A549 (cell line): ENCODE data around the gene UBTFL1.

ENCODE experiments used
- CEBPB ChIP-seq, 2 experiments: fragments of >200 bp in 1 of 2; sonication (Bioruptor Twin) in 1 of 2; formaldehyde crosslinking in 1 of 2; IDR thresholded peaks; 2 replicates each; pipeline ENCODE4 v1.6.1; 2012 to 2016
- EHF ChIP-seq: fragments of 250-450 bp; sonication (Bioruptor Pico); IDR thresholded peaks from 2 replicates; pipeline ENCODE4 v1.5.0; 2020; ENCODE audit warnings: mild to moderate bottlenecking
- EP300 ChIP-seq, 2 experiments: fragments of >200 bp; sonication (Bioruptor Twin); formaldehyde crosslinking; IDR thresholded peaks; 2 replicates in 1 of 2; 3 replicates in 1 of 2; pipeline ENCODE4 v1.6.1; 2016 to 2017
- ESRRA ChIP-seq: fragments of 150-350 bp; IDR thresholded peaks from 2 replicates; pipeline ENCODE4 v1.6.1; 2014; ENCODE audit warnings: mild to moderate bottlenecking, low read length, borderline replicate concordance
- JUN ChIP-seq, 2 experiments: fragments of >200 bp; sonication (Bioruptor Twin); formaldehyde crosslinking; IDR thresholded peaks; 2 replicates in 1 of 2; 3 replicates in 1 of 2; pipeline ENCODE4 v1.6.1; 2016 to 2017
- KDM1A ChIP-seq: fragments of 200-600 bp; sonication (generic); IDR thresholded peaks from 2 replicates; pipeline ENCODE4 v1.6.1; 2016; ENCODE audit warnings: low read depth, mild to moderate bottlenecking
- PBX3 ChIP-seq: IDR thresholded peaks from 2 replicates; pipeline ENCODE4 v1.6.1; 2012
- POLR2A ChIP-seq: IDR thresholded peaks from 2 replicates; pipeline ENCODE4 v1.6.1; 2012; ENCODE audit warnings: mild to moderate bottlenecking, low read length
- RFX5 ChIP-seq: fragments of 450-650 bp; IDR thresholded peaks from 2 replicates; pipeline ENCODE4 v1.7.1; 2014; ENCODE audit warnings: antibody characterized with exemption, mild to moderate bottlenecking, moderate library complexity
- SMC3 ChIP-seq: fragments of >200 bp; sonication (Bioruptor Twin); formaldehyde crosslinking; IDR thresholded peaks from 3 replicates; pipeline ENCODE4 v1.6.1; 2018; ENCODE audit warnings: inconsistent platforms
- ZSCAN20 ChIP-seq: fragments of 250-450 bp; sonication (Bioruptor Pico); IDR thresholded peaks from 2 replicates; pipeline ENCODE4 v1.8.0; 2022; ENCODE audit warnings: mild to moderate bottlenecking, moderate library complexity
- TF ChIP-seq, protein P1 (sequence below): fragments of >200 bp; sonication (Bioruptor Twin); formaldehyde crosslinking; IDR thresholded peaks from 3 replicates; pipeline ENCODE4 v1.5.1; 2016
- TF ChIP-seq, protein P2 (sequence below): fragments of 150-350 bp; IDR thresholded peaks from 2 replicates; pipeline ENCODE4 v1.6.1; 2014; ENCODE audit warnings: low read depth, mild to moderate bottlenecking, low read length
- TF ChIP-seq, protein P3 (sequence below): fragments of 200-600 bp; sonication (generic); IDR thresholded peaks from 2 replicates; pipeline ENCODE4 v1.6.1; 2016; ENCODE audit warnings: antibody characterized with exemption, mild to moderate bottlenecking, moderate library complexity

DNA sequence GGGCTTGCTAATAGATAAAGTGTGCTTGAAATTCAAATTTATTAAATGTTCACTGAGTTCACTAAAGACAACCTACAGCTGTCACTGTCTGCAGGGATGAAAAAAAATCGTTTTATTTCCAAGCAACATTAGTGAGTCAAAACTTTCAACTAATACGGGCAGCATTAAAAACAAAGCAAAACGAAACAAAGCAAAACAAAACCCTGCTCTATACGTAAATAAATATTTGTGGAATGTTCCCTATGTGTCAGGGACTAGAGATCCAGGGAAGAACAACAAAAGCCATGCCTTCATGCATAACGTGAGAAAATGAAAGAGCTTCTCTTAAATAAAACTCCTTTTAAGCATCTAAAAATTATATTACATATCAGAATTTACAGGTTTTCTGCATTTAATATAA, 49.3 kb downstream of the UBTFL1 start:
- TF ChIP-seq POLR2A: no peak
- TF ChIP-seq, protein P1, sequence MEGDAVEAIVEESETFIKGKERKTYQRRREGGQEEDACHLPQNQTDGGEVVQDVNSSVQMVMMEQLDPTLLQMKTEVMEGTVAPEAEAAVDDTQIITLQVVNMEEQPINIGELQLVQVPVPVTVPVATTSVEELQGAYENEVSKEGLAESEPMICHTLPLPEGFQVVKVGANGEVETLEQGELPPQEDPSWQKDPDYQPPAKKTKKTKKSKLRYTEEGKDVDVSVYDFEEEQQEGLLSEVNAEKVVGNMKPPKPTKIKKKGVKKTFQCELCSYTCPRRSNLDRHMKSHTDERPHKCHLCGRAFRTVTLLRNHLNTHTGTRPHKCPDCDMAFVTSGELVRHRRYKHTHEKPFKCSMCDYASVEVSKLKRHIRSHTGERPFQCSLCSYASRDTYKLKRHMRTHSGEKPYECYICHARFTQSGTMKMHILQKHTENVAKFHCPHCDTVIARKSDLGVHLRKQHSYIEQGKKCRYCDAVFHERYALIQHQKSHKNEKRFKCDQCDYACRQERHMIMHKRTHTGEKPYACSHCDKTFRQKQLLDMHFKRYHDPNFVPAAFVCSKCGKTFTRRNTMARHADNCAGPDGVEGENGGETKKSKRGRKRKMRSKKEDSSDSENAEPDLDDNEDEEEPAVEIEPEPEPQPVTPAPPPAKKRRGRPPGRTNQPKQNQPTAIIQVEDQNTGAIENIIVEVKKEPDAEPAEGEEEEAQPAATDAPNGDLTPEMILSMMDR: no peak
- TF ChIP-seq KDM1A: no peak
- no peak for TF ChIP-seq EHF (CRISPR knock-in tag)
- TF ChIP-seq ZSCAN20 (CRISPR knock-in tag): no peak
- TF ChIP-seq JUN (IDR thresholded peaks at IDR 0.05): no peak
- TF ChIP-seq ESRRA: no peak
- TF ChIP-seq CEBPB (IDR thresholded peaks at IDR 0.05): no peak
- TF ChIP-seq RFX5: no peak
- TF ChIP-seq, protein P2, sequence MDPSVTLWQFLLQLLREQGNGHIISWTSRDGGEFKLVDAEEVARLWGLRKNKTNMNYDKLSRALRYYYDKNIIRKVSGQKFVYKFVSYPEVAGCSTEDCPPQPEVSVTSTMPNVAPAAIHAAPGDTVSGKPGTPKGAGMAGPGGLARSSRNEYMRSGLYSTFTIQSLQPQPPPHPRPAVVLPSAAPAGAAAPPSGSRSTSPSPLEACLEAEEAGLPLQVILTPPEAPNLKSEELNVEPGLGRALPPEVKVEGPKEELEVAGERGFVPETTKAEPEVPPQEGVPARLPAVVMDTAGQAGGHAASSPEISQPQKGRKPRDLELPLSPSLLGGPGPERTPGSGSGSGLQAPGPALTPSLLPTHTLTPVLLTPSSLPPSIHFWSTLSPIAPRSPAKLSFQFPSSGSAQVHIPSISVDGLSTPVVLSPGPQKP: no peak
- TF ChIP-seq PBX3: no peak
- no peak for TF ChIP-seq EP300 (IDR thresholded peaks at IDR 0.05)
- TF ChIP-seq SMC3: no peak
- TF ChIP-seq, protein P3, sequence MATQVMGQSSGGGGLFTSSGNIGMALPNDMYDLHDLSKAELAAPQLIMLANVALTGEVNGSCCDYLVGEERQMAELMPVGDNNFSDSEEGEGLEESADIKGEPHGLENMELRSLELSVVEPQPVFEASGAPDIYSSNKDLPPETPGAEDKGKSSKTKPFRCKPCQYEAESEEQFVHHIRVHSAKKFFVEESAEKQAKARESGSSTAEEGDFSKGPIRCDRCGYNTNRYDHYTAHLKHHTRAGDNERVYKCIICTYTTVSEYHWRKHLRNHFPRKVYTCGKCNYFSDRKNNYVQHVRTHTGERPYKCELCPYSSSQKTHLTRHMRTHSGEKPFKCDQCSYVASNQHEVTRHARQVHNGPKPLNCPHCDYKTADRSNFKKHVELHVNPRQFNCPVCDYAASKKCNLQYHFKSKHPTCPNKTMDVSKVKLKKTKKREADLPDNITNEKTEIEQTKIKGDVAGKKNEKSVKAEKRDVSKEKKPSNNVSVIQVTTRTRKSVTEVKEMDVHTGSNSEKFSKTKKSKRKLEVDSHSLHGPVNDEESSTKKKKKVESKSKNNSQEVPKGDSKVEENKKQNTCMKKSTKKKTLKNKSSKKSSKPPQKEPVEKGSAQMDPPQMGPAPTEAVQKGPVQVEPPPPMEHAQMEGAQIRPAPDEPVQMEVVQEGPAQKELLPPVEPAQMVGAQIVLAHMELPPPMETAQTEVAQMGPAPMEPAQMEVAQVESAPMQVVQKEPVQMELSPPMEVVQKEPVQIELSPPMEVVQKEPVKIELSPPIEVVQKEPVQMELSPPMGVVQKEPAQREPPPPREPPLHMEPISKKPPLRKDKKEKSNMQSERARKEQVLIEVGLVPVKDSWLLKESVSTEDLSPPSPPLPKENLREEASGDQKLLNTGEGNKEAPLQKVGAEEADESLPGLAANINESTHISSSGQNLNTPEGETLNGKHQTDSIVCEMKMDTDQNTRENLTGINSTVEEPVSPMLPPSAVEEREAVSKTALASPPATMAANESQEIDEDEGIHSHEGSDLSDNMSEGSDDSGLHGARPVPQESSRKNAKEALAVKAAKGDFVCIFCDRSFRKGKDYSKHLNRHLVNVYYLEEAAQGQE: no peak
